Measurements from ENCODE around the gene PCSK1N.

Gene PCSK1N

GRCh38 chrX:48787505-48788443 lies 47.6 kb downstream of the PCSK1N start:
- Histone ChIP-seq H3K9me3 (ENCODE audit: insufficient read depth, low read length) (no peaks in the 10 kb centered on the region), H3K4me3 (ENCODE audit: insufficient read length, low read depth) (no peak overlapping the region), H3K4me1 (ENCODE audit: insufficient read depth, insufficient read length) (peaks cover 2% of the 10 kb centered on the region), H3K27me3 (ENCODE audit: insufficient read depth, insufficient read length) (no peaks in the 10 kb centered on the region), H3K36me3 (ENCODE audit: insufficient read depth, insufficient read length, low read length) (no peaks in the 10 kb centered on the region), H3K9ac (ENCODE audit: insufficient read length, low read depth) (no peak overlapping the region)
- no peak for DNase-seq (ENCODE audit: low read depth, low spot score)
- no peak for TF ChIP-seq SUZ12 (IDR thresholded peaks at IDR 0.05; ENCODE audit: extremely low read depth, insufficient read depth, insufficient read length)
- no peak for TF ChIP-seq ZNF274 (IDR thresholded peaks at IDR 0.05; ENCODE audit: low read depth, low read length)
- TF ChIP-seq YY1 (IDR thresholded peaks at IDR 0.05; ENCODE audit: insufficient read depth, insufficient read length), result no peak

DNA sequence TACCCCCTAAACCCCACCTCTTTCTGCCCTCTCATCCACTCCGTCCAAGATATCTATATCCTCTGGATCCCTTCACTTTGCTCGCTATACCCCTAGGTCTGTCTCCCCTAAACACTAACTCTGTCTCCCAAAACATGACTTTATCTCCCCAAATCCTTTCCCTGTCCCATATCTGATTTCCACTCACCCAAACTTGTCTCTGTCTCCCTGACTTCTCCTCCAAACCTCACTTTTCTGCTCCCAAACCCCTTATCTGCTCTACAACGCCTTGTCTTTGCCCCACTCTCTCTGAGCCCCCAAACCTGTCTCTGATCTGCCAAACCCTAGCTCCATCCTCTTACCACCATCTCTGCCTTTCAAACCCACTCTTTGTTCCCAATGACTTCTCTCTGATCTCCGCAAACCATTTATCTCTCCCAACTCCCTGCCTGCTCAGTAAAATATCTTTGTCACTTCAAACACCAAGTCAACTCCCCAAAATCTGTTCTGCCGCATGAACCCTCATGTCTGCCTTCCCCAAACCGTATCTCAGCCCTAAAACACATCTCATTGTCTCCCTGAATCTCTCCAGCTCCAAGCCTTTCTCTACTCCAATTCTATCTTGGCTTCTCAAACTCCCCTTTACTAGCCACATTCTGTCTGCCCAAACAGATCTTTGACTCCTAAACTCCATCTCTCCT lies 48.4 kb downstream of the PCSK1N start:
- DNase-seq (ENCODE audit: low read depth, low spot score), result no peak
- Histone ChIP-seq H3K27me3 (ENCODE audit: insufficient read depth, insufficient read length) (no peaks in the 10 kb centered on the region), H3K9ac (ENCODE audit: insufficient read length, low read depth) (no peak overlapping the region), H3K4me3 (ENCODE audit: insufficient read length, low read depth) (no peak overlapping the region), H3K4me1 (ENCODE audit: insufficient read depth, insufficient read length) (peaks cover 2% of the 10 kb centered on the region), H3K9me3 (ENCODE audit: insufficient read depth, low read length) (no peaks in the 10 kb centered on the region), H3K36me3 (ENCODE audit: insufficient read depth, insufficient read length, low read length) (no peaks in the 10 kb centered on the region)
- TF ChIP-seq ZNF274 (IDR thresholded peaks at IDR 0.05; ENCODE audit: low read depth, low read length), result no peak
- TF ChIP-seq YY1 (IDR thresholded peaks at IDR 0.05; ENCODE audit: insufficient read depth, insufficient read length), result no peak
- TF ChIP-seq SUZ12 (IDR thresholded peaks at IDR 0.05; ENCODE audit: extremely low read depth, insufficient read depth, insufficient read length), result no peak

DNA sequence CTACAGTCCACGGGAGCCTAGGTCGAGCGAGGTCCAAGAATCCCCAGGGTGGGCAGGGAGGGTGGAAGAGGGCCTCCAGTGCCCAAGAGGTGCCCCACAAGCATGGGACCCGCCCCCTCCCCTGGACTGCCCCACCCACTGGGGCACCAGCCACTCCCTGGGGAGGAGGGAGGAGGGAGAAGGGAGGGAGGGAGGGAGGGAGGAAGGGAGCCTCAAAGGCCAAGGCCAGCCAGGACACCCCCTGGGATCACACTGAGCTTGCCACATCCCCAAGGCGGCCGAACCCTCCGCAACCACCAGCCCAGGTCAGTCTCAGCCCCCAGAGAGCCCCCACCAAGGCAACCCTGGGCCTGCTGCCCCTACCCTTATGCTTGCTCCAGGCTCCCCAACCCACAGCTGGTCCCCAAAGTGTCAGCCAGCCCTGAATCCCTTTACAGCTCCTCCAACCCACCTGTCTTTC lies 49.0 kb downstream of the PCSK1N start, which contains the start of gene GATA1:
GATA1 (plus strand) TSS at position 250 of the 460 bp plus-strand sequence. CDS start 4,520 bp downstream, outside the sequence.
- Histone ChIP-seq H3K9me3 (ENCODE audit: insufficient read depth, low read length) (no peaks in the 10 kb centered on the region), H3K4me1 (ENCODE audit: insufficient read depth, insufficient read length) (peaks cover 2% of the 10 kb centered on the region), H3K9ac (ENCODE audit: insufficient read length, low read depth) (no peak within 1 kb of the TSS), H3K27me3 (ENCODE audit: insufficient read depth, insufficient read length) (no peaks in the 10 kb centered on the region), H3K4me3 (ENCODE audit: insufficient read length, low read depth) (no peak within 1 kb of the TSS), H3K36me3 (ENCODE audit: insufficient read depth, insufficient read length, low read length) (no peaks in the 10 kb centered on the region)
- no peak for DNase-seq (ENCODE audit: low read depth, low spot score)
- TF ChIP-seq SUZ12 (IDR thresholded peaks at IDR 0.05; ENCODE audit: extremely low read depth, insufficient read depth, insufficient read length) (no peak), YY1 (IDR thresholded peaks at IDR 0.05; ENCODE audit: insufficient read depth, insufficient read length) (no peak), ZNF274 (IDR thresholded peaks at IDR 0.05; ENCODE audit: low read depth, low read length) (no peak)

- DNase-seq (ENCODE audit: low read depth, low spot score), result no peak
- TF ChIP-seq YY1 (IDR thresholded peaks at IDR 0.05; ENCODE audit: insufficient read depth, insufficient read length) (no peak), SUZ12 (IDR thresholded peaks at IDR 0.05; ENCODE audit: extremely low read depth, insufficient read depth, insufficient read length) (no peak), ZNF274 (IDR thresholded peaks at IDR 0.05; ENCODE audit: low read depth, low read length) (no peak)
- Histone ChIP-seq H3K9me3 (ENCODE audit: insufficient read depth, low read length) (no peaks in the 10 kb centered on the region), H3K9ac (ENCODE audit: insufficient read length, low read depth) (no peak overlapping the region), H3K4me1 (ENCODE audit: insufficient read depth, insufficient read length) (no peaks in the 10 kb centered on the region), H3K4me3 (ENCODE audit: insufficient read length, low read depth) (no peak overlapping the region), H3K27me3 (ENCODE audit: insufficient read depth, insufficient read length) (no peaks in the 10 kb centered on the region), H3K36me3 (ENCODE audit: insufficient read depth, insufficient read length, low read length) (no peaks in the 10 kb centered on the region)
These were observed 49.7 kb downstream of the PCSK1N start for GRCh38 chrX:48785540-48786214.

- H3K27me3 ChIP-seq (ENCODE audit: insufficient read depth, insufficient read length), result no peaks in the 10 kb centered on the region
- H3K9ac ChIP-seq (ENCODE audit: insufficient read length, low read depth), result no peak overlapping the region
- no peak for TF ChIP-seq SUZ12 (IDR thresholded peaks at IDR 0.05; ENCODE audit: extremely low read depth, insufficient read depth, insufficient read length)
- TF ChIP-seq YY1 (IDR thresholded peaks at IDR 0.05; ENCODE audit: insufficient read depth, insufficient read length), result no peak
- no peak for TF ChIP-seq ZNF274 (IDR thresholded peaks at IDR 0.05; ENCODE audit: low read depth, low read length)
- no peak for DNase-seq (ENCODE audit: low read depth, low spot score)
- no peak overlapping the region for H3K4me3 ChIP-seq (ENCODE audit: insufficient read length, low read depth)
- no peaks in the 10 kb centered on the region for H3K9me3 ChIP-seq (ENCODE audit: insufficient read depth, low read length)
- H3K4me1 ChIP-seq (ENCODE audit: insufficient read depth, insufficient read length), result no peaks in the 10 kb centered on the region
- no peaks in the 10 kb centered on the region for H3K36me3 ChIP-seq (ENCODE audit: insufficient read depth, insufficient read length, low read length)
These were observed 50.2 kb downstream of the PCSK1N start for GRCh38 chrX:48785186-48785539.

- TF ChIP-seq SUZ12 (IDR thresholded peaks at IDR 0.05; ENCODE audit: extremely low read depth, insufficient read depth, insufficient read length) (no peak), ZNF274 (IDR thresholded peaks at IDR 0.05; ENCODE audit: low read depth, low read length) (no peak), YY1 (IDR thresholded peaks at IDR 0.05; ENCODE audit: insufficient read depth, insufficient read length) (no peak)
- no peak overlapping the region for H3K9ac ChIP-seq (ENCODE audit: insufficient read length, low read depth)
- no peaks in the 10 kb centered on the region for H3K9me3 ChIP-seq (ENCODE audit: insufficient read depth, low read length)
- no peak for DNase-seq (ENCODE audit: low read depth, low spot score)
- H3K36me3 ChIP-seq (ENCODE audit: insufficient read depth, insufficient read length, low read length), result no peaks in the 10 kb centered on the region
- H3K4me3 ChIP-seq (ENCODE audit: insufficient read length, low read depth), result no peak overlapping the region
- H3K27me3 ChIP-seq (ENCODE audit: insufficient read depth, insufficient read length), result no peaks in the 10 kb centered on the region
- no peaks in the 10 kb centered on the region for H3K4me1 ChIP-seq (ENCODE audit: insufficient read depth, insufficient read length)
These were observed 50.7 kb downstream of the PCSK1N start for GRCh38 chrX:48784726-48785125.

Data from NT2/D1 (cell line).